OCI-LY1 (cell line): Measurements from ENCODE around the gene PDZK1IP1.

Experiments
- CTCF ChIP-seq: fragments of 200-600 bp; sonication (generic), shearing (Covaris generic); IDR thresholded peaks from 2 replicates; pipeline ENCODE4 v1.5.1; 2017; ENCODE audit warnings: mild to moderate bottlenecking, antibody characterized with exemption, low read length, moderate library complexity, mixed read lengths
- EZH2 ChIP-seq: fragments of 200-600 bp; sonication (generic), shearing (Covaris generic); IDR thresholded peaks from 2 replicates; pipeline ENCODE4 v1.8.0; 2017; ENCODE audit warnings: borderline replicate concordance, mixed run types, mild to moderate bottlenecking, antibody characterized with exemption, low read length, moderate library complexity, mixed read lengths

DNA sequence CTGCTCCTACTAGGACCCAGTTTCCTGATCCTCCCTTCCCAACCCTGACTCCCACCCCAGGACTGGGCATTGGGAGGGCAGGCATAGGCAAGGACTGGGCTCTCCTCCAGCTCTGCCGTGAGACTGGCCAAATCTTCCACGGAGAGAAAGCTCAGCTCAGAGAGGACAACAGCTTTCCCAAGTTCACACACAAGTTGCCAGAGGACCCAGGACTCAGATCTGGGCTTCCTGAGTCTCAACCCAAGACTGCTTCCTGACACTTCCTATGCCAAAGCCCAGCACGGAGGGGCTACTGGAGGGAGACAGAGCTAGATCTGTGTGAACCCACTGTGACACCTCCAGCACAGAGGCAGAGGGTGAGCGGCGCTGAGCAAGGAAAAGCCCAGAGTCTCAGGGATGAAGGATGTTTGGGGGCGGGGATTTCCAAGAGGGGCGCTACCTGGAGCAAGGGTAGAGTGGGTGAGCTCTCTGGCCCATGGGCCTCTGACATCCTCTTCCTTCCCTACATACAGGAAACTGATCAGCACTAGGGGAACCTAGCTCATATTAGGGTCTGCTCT is 7.1 kb downstream of the PDZK1IP1 start:
- no peak for TF ChIP-seq CTCF
- TF ChIP-seq EZH2, result no peak
